ENCODE data around the gene USP49. TPM values are rescaled to one million over a fixed set of nuclear protein-coding genes. Genes with fewer than 3 reads are reported as not detected.

The USP49 gene
- total RNA-seq, 3 donors from 2014 or later (not counting 1 experiment from before 2014, with no cell fraction given): 6.4 to 15.1 (median 11.5) TPM

GRCh38 chr6:41935193-41935574 lies 40.0 kb upstream of the USP49 start:
- Mint-ChIP-seq H3K36me3 (peaks cover 7% of the 10 kb centered on the region), H3K4me1 (peaks cover 79 to 82% of the 10 kb centered on the region in 2 donors), H3K9me3 (no peaks in the 10 kb centered on the region), H3K27me3 (ENCODE audit: low read depth in 2 of 2) (no peaks in the 10 kb centered on the region), H3K4me3 (peak overlapping the region; percentile 97), H3K27ac (peak overlapping the region; percentile 88 to 95)
- H3K36me3 ChIP-seq (ENCODE audit: control insufficient read depth, insufficient read depth, low read length): peaks cover 72% of the 10 kb centered on the region
- H3K9me3 ChIP-seq (ENCODE audit: control insufficient read depth, insufficient read depth, low read length): no peaks in the 10 kb centered on the region
- no peak for DNase-seq
- intact Hi-C loops (cut with micrococcal nuclease): loop anchor here (5.0 kb wide), 2 partner anchors 37 to 203 kb away; no protein-coding TSS in a partner anchor
- no peak overlapping the region for H3K4me3 ChIP-seq (ENCODE audit: low read length)
- H3K27ac ChIP-seq (ENCODE audit: low read length): peak overlapping the region; percentile 57
- WGBS (ENCODE audit: insufficient coverage): 25% methylated on average over 1 of the region's 1 CpG
- TF ChIP-seq CTCF (IDR thresholded peaks at IDR 0.05): no peak
- H3K4me1 ChIP-seq (ENCODE audit: control insufficient read depth, insufficient read depth, low read length): peaks cover 81% of the 10 kb centered on the region
- ATAC-seq: no peak
- no peaks in the 10 kb centered on the region for H3K27me3 ChIP-seq (ENCODE audit: control insufficient read depth, insufficient read depth, low read length)

- H3K27ac ChIP-seq (ENCODE audit: low read length): peak overlapping the region; percentile 57
Measured at GRCh38 chr6:41934278-41935192, 39.4 kb upstream of the USP49 start.

GRCh38 chr6:41932378-41932777 lies 37.2 kb upstream of the USP49 start:
- H3K4me3 Mint-ChIP-seq: no peak overlapping the region
- peaks cover 53% of the 10 kb centered on the region for H3K4me1 ChIP-seq (ENCODE audit: control insufficient read depth, insufficient read depth, low read length)
- DNase-seq (no peak), ATAC-seq (no peak)
- H3K27ac ChIP-seq (ENCODE audit: low read length): no peak overlapping the region
- H3K27me3 ChIP-seq (ENCODE audit: control insufficient read depth, insufficient read depth, low read length): no peaks in the 10 kb centered on the region
- H3K9me3 ChIP-seq (ENCODE audit: control insufficient read depth, insufficient read depth, low read length): no peaks in the 10 kb centered on the region
- intact Hi-C loops (cut with micrococcal nuclease): no loop called here
- TF ChIP-seq CTCF (IDR thresholded peaks at IDR 0.05): no peak
- no peaks in the 10 kb centered on the region for H3K9me3 Mint-ChIP-seq
- H3K27ac Mint-ChIP-seq: peak overlapping the region; percentile 45 to 95
- 94% methylated on average over 15 of the region's 15 CpGs for WGBS (ENCODE audit: insufficient coverage)
- H3K36me3 ChIP-seq (ENCODE audit: control insufficient read depth, insufficient read depth, low read length): peaks cover 93% of the 10 kb centered on the region
- H3K36me3 Mint-ChIP-seq: peaks cover 7% of the 10 kb centered on the region
- no peaks in the 10 kb centered on the region for H3K27me3 Mint-ChIP-seq (ENCODE audit: low read depth in 2 of 2)
- no peak overlapping the region for H3K4me3 ChIP-seq (ENCODE audit: low read length)
- H3K4me1 Mint-ChIP-seq: peaks cover 72 to 77% of the 10 kb centered on the region in 2 donors

More at GRCh38 chr6:41934278-41935192, 39.4 kb upstream of the USP49 start:
- no peaks in the 10 kb centered on the region for H3K27me3 ChIP-seq (ENCODE audit: control insufficient read depth, insufficient read depth, low read length)
- WGBS (ENCODE audit: insufficient coverage): 76% methylated on average over 6 of the region's 7 CpGs
- no peak for ATAC-seq
- peak overlapping the region; percentile 88 to 95 for H3K27ac Mint-ChIP-seq
- intact Hi-C loops (cut with micrococcal nuclease): loop anchor here (5.0 kb wide), 2 partner anchors 38 to 202 kb away; no protein-coding TSS in a partner anchor
- no peak overlapping the region for H3K4me3 ChIP-seq (ENCODE audit: low read length)
- DNase-seq: no peak
- H3K36me3 Mint-ChIP-seq: peaks cover 7% of the 10 kb centered on the region
- H3K4me3 Mint-ChIP-seq: peak overlapping the region; percentile 97
- H3K9me3 Mint-ChIP-seq: no peaks in the 10 kb centered on the region
- H3K4me1 ChIP-seq (ENCODE audit: control insufficient read depth, insufficient read depth, low read length): peaks cover 74% of the 10 kb centered on the region
- peaks cover 76 to 80% of the 10 kb centered on the region in 2 donors for H3K4me1 Mint-ChIP-seq
- no peaks in the 10 kb centered on the region for H3K9me3 ChIP-seq (ENCODE audit: control insufficient read depth, insufficient read depth, low read length)
- H3K36me3 ChIP-seq (ENCODE audit: control insufficient read depth, insufficient read depth, low read length): peaks cover 73% of the 10 kb centered on the region
- H3K27me3 Mint-ChIP-seq (ENCODE audit: low read depth in 2 of 2): no peaks in the 10 kb centered on the region
- no peak for TF ChIP-seq CTCF (IDR thresholded peaks at IDR 0.05)

All from natural killer cell (primary cell).